ENCODE results near the gene SPEM3.
A peak's percentile ranks its signal among the peaks of the same experiment; 100 is the strongest.
"Not testable (repeated sequence)": the region's sequence is repeated elsewhere in the genome, so short reads cannot be mapped to it uniquely, and the experiment has no call there.

The SPEM3 gene

GRCh38 chr17:7471729-7472128 is 43.1 kb downstream of the SPEM3 start:
- DNase-seq (ENCODE audit: low spot score) = no peak

GRCh38 chr17:7474767-7475166 is 46.1 kb downstream of the SPEM3 start:
- DNase-seq (ENCODE audit: low spot score) = not testable (repeated sequence)

DNA sequence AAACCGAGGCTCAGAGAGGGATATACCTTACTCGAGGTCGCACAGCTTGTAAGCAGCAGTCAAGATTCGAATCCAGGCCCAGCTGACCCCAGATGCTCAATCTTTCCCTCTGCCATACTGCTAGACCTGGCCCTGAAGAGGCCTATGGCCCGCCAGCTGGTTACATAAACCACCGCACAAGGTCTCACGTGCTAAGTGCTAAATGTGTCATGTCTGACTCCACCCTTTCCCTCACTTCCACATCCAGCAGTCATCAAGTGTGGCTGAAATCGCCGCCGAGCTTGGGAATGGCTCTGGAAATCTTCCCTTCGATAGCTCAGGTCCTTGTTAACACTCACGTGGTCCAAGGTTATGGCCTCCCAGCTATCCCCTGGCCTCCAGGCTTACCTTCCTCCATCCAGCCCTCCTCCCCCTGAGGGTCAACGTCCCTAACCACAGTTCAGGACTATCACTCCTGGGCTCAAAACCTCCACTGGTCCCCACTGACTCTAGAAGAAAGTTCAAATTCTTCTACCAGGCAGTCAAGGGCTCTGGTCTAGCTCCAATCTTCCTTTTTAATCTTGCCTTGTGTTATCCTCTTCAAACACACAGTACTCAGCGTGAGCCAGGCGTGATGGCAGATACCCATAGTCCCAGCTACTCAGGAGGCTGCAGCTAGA is 47.2 kb downstream of the SPEM3 start:
- DNase-seq (ENCODE audit: low spot score) = no peak

DNA sequence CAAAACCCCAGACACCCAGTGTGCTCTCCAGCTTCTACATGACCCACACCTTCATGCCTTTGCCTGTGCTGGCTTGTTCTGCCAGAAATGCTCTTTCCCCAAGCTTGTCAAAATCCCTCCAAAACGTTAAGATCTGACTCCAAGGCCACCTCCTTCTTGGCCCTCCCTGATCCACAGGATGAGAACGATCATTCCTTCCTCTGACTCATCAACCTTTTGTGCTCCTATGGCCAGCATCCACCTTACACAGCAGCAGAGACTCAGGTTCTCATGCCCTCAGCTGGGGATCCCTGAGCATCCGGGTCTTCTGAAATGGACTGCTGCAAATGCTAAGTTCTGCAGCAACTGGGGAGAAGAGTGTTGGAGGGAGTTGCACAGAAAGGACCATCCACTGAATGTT is 47.8 kb downstream of the SPEM3 start:
- no peak for DNase-seq (ENCODE audit: low spot score)

- no peak for DNase-seq (ENCODE audit: low spot score)
Observed at GRCh38 chr17:7476951-7477350, 48.3 kb downstream of the SPEM3 start.

DNA sequence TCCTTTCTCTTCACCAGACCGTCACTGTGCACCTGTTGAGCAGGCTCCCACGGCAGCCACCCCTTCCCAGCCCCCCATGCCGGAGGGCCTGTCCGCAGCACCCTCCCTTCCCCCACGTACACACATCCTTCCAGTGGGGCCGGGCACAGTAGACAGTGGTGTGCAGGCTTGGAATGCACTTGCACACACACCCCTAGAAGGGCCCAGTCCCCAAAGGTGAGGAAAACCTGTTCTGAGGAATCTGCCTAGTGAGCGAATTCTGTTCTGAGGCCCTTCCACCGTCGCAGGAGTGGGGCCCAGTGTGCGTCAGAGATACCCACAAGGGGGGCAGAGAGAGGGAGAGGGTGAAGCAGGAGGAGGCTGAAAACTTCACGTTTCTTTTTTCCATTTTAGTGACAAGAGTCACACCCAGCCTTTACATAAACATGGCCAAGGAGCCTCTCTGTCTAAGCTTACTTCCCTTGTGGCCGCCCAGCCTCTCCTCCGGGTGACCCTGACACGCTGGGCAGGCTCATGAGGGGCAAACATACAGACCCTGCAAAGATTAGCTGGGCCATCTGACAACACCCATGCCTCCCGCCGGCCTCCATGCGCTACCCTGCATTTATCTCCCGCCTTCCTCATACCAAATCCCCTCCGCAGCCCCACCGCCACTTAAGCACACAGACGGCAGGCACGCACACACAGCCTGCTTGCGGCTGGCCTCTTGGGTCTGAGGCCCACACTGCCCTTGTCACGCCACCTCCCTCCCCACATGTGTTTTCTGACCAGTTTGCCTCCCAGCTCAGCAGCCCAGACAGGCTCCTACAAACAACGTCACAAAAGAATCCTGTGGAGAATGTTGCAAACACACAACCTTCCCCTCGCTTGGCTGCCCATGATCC is 49.0 kb downstream of the SPEM3 start:
- no peak for DNase-seq (ENCODE audit: low spot score)

DNA sequence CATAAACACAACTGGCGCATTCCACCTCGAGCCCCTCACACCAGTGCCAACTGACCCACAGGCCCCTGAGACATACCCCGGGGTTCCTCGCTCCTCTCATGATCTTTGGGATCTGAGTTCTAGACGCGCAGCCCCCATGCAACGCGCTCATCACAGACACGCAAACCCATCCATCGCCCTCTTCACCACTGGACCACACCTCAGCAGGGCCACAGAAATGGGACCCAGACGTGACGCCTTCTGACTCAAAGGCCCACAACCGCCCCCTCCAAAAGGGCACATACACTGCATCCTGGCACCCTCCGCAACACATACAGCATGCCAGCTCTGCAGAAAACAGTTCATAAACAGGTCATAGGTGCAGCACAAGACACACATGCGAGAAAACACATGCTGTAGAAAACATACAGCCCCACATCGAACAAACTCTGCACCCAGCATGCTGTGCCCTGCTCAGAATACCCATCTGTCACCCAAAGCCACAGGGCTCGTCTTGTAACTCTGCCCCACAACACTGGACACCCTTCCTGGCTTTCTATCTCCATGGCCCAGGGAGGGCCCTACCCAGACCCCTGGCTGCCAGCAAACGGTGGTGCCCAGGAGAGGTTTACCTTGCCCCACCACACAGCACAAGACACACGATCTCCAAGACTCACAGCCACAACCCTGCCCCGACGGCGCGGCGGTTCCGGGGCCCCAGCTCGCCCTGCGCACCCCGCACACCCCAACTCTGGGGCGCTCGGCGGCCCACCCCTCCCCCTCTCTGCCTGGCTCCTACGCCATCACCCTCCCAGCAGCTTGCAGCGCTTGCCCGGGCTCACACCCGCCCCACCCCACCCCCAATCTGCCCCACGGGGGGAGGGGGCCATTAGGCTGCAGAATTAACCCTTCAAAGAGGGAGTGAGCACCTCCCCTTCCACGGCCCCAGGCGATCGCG is 49.9 kb downstream of the SPEM3 start:
- DNase-seq (ENCODE audit: low spot score) = peak; percentile 62

DNA sequence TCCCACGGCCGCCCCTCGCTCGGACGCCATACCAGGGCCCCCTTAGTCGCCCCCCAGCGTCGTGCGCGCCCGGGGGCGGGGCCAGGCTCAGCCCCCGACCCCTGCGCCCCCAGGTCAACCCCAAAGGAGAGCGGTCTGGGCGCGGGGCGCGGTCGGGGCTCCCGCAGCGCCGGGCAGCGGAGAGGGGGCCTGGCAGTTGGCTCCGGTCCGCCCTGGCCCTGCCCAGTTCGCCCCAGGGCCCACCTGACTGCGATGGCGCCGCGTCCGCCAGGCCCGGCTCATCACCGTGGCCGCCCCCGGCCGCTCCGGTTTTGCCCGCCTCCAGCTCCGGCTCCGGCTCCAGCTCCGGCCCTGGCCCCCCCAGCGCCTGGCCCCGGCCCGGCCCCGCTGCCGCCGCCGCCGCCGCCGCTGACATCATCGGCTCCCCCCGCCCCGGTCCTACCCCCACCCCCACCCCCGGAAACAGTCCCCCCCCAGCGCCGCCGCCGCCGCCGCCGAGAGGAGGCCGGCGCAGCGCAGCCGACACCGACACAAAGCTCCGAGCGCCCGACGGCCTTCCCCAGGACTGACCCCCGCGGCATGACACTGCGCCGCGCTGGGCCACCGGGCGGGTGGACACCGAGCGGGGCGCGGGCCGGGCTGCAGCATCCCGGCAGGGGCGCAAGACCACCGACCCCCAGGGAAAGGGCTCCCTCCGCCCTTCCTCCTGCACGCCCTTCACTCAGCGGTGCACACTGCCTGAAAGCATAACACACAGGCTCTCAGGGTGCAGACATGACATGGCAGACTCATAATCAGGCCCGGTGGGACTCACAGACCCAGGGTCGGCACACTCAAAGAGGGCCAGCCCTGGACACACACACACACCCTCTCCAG is 50.8 kb downstream of the SPEM3 start, which contains the start of gene ZBTB4:
TSS of gene ZBTB4 (minus strand) at position 419 of the 876 bp plus-strand sequence. CDS start 12,830 bp downstream, outside the sequence.
- peak; percentile 55 for DNase-seq (ENCODE audit: low spot score)

DNA sequence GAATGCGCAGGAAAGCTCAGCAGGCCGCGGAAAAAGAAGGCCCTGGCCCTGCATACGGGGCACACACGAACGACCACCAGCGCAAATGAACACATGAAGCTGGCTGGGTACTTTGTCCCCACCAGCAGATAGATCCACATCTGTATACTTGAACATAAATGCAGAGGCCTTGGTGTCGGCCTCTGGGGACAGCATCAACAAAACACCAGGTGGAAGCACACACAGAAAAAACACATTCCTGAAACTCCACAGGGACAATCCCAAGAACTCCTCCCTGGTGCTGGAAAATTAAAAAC is 51.4 kb downstream of the SPEM3 start:
- no peak for DNase-seq (ENCODE audit: low spot score)

- not testable (repeated sequence) for DNase-seq (ENCODE audit: low spot score)
Observed at GRCh38 chr17:7481275-7481674, 52.6 kb downstream of the SPEM3 start, which contains the start of gene SLC35G6. SLC35G6 (plus strand) TSS chr17:7481446; CDS start chr17:7481517, 71 bp downstream.

GRCh38 chr17:7481842-7482741 is 53.4 kb downstream of the SPEM3 start:
- DNase-seq (ENCODE audit: low spot score) = not testable (repeated sequence)

Measured in CD4-positive, alpha-beta T cell treated with Interleukin-15 for 4 hours (primary cell).